GM23338 (cell line): ENCODE results near the gene HSPA9. TPM values are rescaled to one million over a fixed set of nuclear protein-coding genes. Genes with fewer than 3 reads are reported as not detected.

Experiments
- ATAC-seq: fragments of 200-7000 bp; cut with Tn5 transposase; 3 replicates; pipeline ENCODE4 v1.9.1; 2020
- DNase-seq: peaks from one replicate; pipeline ENCODE4 v3.0.0-alpha.2; 2015; ENCODE audit warnings: low spot score
- H2AFZ ChIP-seq: fragments of 200-600 bp; sonication (generic); 2 replicates; pipeline ENCODE4 v1.8.0; 2016; ENCODE audit warnings: antibody characterized with exemption, mild to moderate bottlenecking, moderate library complexity
- H3F3A ChIP-seq: fragments of 200-600 bp; sonication (generic); replicated peaks from 2 replicates; pipeline ENCODE4 v1.8.0; 2017; ENCODE audit warnings: antibody characterized with exemption, mixed run types, low read depth
- H3K27ac ChIP-seq: fragments of 200-600 bp; sonication (generic); 2 replicates; pipeline ENCODE4 v1.6.1; 2016; ENCODE audit warnings: low read depth
- H3K27me3 ChIP-seq: fragments of 200-600 bp; sonication (generic); 2 replicates; pipeline ENCODE4 v1.8.0; 2016; ENCODE audit warnings: mild to moderate bottlenecking, mixed run types, moderate library complexity; ENCODE audit not compliant: insufficient read depth
- H3K36me3 ChIP-seq: fragments of 200-600 bp; sonication (generic); 2 replicates; pipeline ENCODE4 v1.8.0; 2016; ENCODE audit warnings: mild to moderate bottlenecking; ENCODE audit not compliant: insufficient read depth
- H3K4me1 ChIP-seq: fragments of 200-600 bp; sonication (generic); 2 replicates; pipeline ENCODE4 v1.8.0; 2016; ENCODE audit warnings: mild to moderate bottlenecking, moderate library complexity; ENCODE audit not compliant: insufficient read depth
- H3K4me2 ChIP-seq: fragments of 200-600 bp; sonication (generic); 2 replicates; pipeline ENCODE4 v1.7.1; 2017; ENCODE audit warnings: mixed run types
- H3K4me3 ChIP-seq: fragments of 200-600 bp; sonication (generic); 2 replicates; pipeline ENCODE4 v1.6.1; 2016; ENCODE audit warnings: mixed run types
- H3K79me2 ChIP-seq: fragments of 200-600 bp; sonication (generic); replicated peaks from 2 replicates; pipeline ENCODE4 v1.8.0; 2017; ENCODE audit warnings: mild to moderate bottlenecking; ENCODE audit not compliant: insufficient read depth
- H3K9me2 ChIP-seq: fragments of 200-600 bp; sonication (generic); 2 replicates; pipeline ENCODE4 v1.8.0; 2017; ENCODE audit not compliant: insufficient read depth
- H4K20me1 ChIP-seq: fragments of 200-600 bp; sonication (generic); replicated peaks from 2 replicates; pipeline ENCODE4 v1.8.0; 2017; ENCODE audit warnings: mild to moderate bottlenecking; ENCODE audit not compliant: insufficient read depth
- H3K27ac Mint-ChIP-seq: 2 replicates; pipeline ENCODE4 v1.8.0; 2020; ENCODE audit warnings: inconsistent platforms, mild to moderate bottlenecking, moderate library complexity, mixed read lengths
- H3K27me3 Mint-ChIP-seq: 3 replicates; pipeline ENCODE4 v1.8.0; 2022; ENCODE audit warnings: low read depth, mild to moderate bottlenecking, moderate library complexity, mixed read lengths, inconsistent platforms; ENCODE audit not compliant: insufficient read depth, poor library complexity
- H3K36me3 Mint-ChIP-seq: 3 replicates; pipeline ENCODE4 v1.8.0; 2021; ENCODE audit warnings: low read depth, mild to moderate bottlenecking, inconsistent platforms, moderate library complexity, mixed read lengths
- H3K4me1 Mint-ChIP-seq: 3 replicates; pipeline ENCODE4 v1.8.0; 2020; ENCODE audit warnings: mild to moderate bottlenecking, inconsistent platforms, mixed read lengths
- H3K4me3 Mint-ChIP-seq: 3 replicates; pipeline ENCODE4 v1.8.0; 2021; ENCODE audit warnings: moderate library complexity, mild to moderate bottlenecking, inconsistent platforms, mixed read lengths
- H3K9me3 Mint-ChIP-seq: 3 replicates; pipeline ENCODE4 v1.8.0; 2020; ENCODE audit warnings: moderate library complexity, mild to moderate bottlenecking, inconsistent platforms, mixed read lengths
- CREB1 ChIP-seq: fragments of 250-450 bp; sonication (Bioruptor Pico); IDR thresholded peaks from 2 replicates; pipeline ENCODE4 v1.5.0; 2020; ENCODE audit warnings: low read depth, mild to moderate bottlenecking, moderate library complexity
- CTCF ChIP-seq, 2 experiments: fragments of 200-600 bp in 1 of 2; sonication (generic) in 1 of 2; conservative IDR thresholded peaks; 2 replicates each; pipeline versions ENCODE4 v1.5.1 to v1.6.1; 2016 to 2017; ENCODE audit warnings: antibody characterized with exemption in 2 of 2, low read depth in 2 of 2, mild to moderate bottlenecking in 2 of 2, moderate library complexity in 1 of 2
- ETS1 ChIP-seq: IDR thresholded peaks from 2 replicates; pipeline ENCODE4 v1.6.1; 2016; ENCODE audit warnings: antibody characterized with exemption
- EZH2 ChIP-seq: fragments of 200-600 bp; sonication (generic); IDR thresholded peaks from one replicate; pipeline ENCODE4 v1.8.0; 2017; ENCODE audit warnings: antibody characterized with exemption, mild to moderate bottlenecking, low read depth; ENCODE audit not compliant: unreplicated experiment
- EZH2phosphoT487 ChIP-seq: fragments of 200-600 bp; sonication (generic); IDR thresholded peaks from one replicate; pipeline ENCODE4 v1.8.1; 2018; ENCODE audit warnings: antibody characterized with exemption; ENCODE audit not compliant: unreplicated experiment
- JUNB ChIP-seq: IDR thresholded peaks from one replicate; pipeline ENCODE4 v1.6.1; 2016; ENCODE audit warnings: antibody characterized with exemption; ENCODE audit not compliant: unreplicated experiment
- NANOG ChIP-seq: IDR thresholded peaks from 2 replicates; pipeline ENCODE4 v1.6.1; 2016; ENCODE audit warnings: antibody characterized with exemption, borderline replicate concordance
- POLR2AphosphoS5 ChIP-seq: IDR thresholded peaks from 2 replicates; pipeline ENCODE4 v1.6.1; 2016; ENCODE audit warnings: antibody characterized with exemption, low read depth
- STAT1 ChIP-seq: IDR thresholded peaks from one replicate; pipeline ENCODE4 v1.6.1; 2016; ENCODE audit warnings: antibody characterized with exemption; ENCODE audit not compliant: unreplicated experiment
- ZNF114 ChIP-seq: fragments of 250-450 bp; sonication (Bioruptor Pico); IDR thresholded peaks from 2 replicates; pipeline ENCODE4 v1.5.0; 2020; ENCODE audit warnings: mild to moderate bottlenecking, moderate library complexity
- ZNF331 ChIP-seq: fragments of 250-450 bp; sonication (Bioruptor Pico); IDR thresholded peaks from 2 replicates; pipeline ENCODE4 v1.5.0; 2020; ENCODE audit warnings: low read depth, mild to moderate bottlenecking, moderate library complexity
- ZNF462 ChIP-seq: fragments of 250-450 bp; sonication (Bioruptor Pico); IDR thresholded peaks from 2 replicates; pipeline ENCODE4 v1.5.0; 2020; ENCODE audit warnings: mild to moderate bottlenecking, moderate library complexity
- polyA plus RNA-seq: library from polyadenylated mRNA; unstranded; fragments of >200 nt; fragmentation: Nextera tagmentation; extraction: Ambion mirVana; gene quantifications from 2 replicates; pipeline ENCODE4 v1.2.1, GENCODE V29; 2016
- total RNA-seq: library from RNA; depleted of rRNA; stranded (reverse); fragments of >200 nt; shearing (Covaris generic); gene quantifications from 2 replicates; pipeline ENCODE4 v1.2.3, GENCODE V29; 2014

Gene HSPA9
- total and polyA plus RNA-seq, 2 experiments from 2014 or later = 302 to 751 TPM

- TF ChIP-seq ZNF462 (CRISPR knock-in tag) (no peak), CREB1 (CRISPR knock-in tag) (no peak), JUNB (no peak), ZNF114 (no peak), EZH2 (no peak), ZNF331 (CRISPR knock-in tag) (no peak)
Measured at GRCh38 chr5:138604176-138604785, 29.1 kb upstream of the HSPA9 start (continued).

- no peak overlapping the region for H3K27ac Mint-ChIP-seq
- no peak for DNase-seq
- TF ChIP-seq ETS1 = no peak
- TF ChIP-seq ZNF114 = no peak
- TF ChIP-seq CTCF (conservative IDR thresholded peaks at IDR 0.05; ENCODE audit: low read depth in 2 of 2) = no peak
- TF ChIP-seq NANOG = no peak
- no peak for TF ChIP-seq STAT1
- no peak for TF ChIP-seq POLR2AphosphoS5
- no peak for TF ChIP-seq EZH2phosphoT487
Measured at GRCh38 chr5:138603249-138603920, 28.2 kb upstream of the HSPA9 start.

More at GRCh38 chr5:138603249-138603920, 28.2 kb upstream of the HSPA9 start:
- H3F3A ChIP-seq = no peaks in the 10 kb centered on the region
- H3K27ac ChIP-seq = no peak overlapping the region
- no peaks in the 10 kb centered on the region for H3K9me3 Mint-ChIP-seq
- peaks cover 10% of the 10 kb centered on the region for H3K27me3 Mint-ChIP-seq
- no peaks in the 10 kb centered on the region; the same call in 1 of the 2 replicates for H3K4me1 ChIP-seq
- H4K20me1 ChIP-seq = no peaks in the 10 kb centered on the region
- H3K27me3 ChIP-seq = no peaks in the 10 kb centered on the region
- H3K9me2 ChIP-seq = no peaks in the 10 kb centered on the region
- H2AFZ ChIP-seq = 0 out of 2 replicates have a peak overlapping the region, but pooled peaks have one; percentile 23
- peaks cover 11% of the 10 kb centered on the region for H3K4me1 Mint-ChIP-seq
- H3K79me2 ChIP-seq = no peaks in the 10 kb centered on the region
- H3K4me3 Mint-ChIP-seq = no peak overlapping the region; the same call in 2 of the 3 replicates
- no peaks in the 10 kb centered on the region for H3K36me3 Mint-ChIP-seq
- no peak overlapping the region for H3K4me3 ChIP-seq
- H3K36me3 ChIP-seq = no peaks in the 10 kb centered on the region
- H3K4me2 ChIP-seq = no peak overlapping the region
- no peak; the same call in 2 of the 3 replicates for ATAC-seq
